SK-N-MC (cell line): ENCODE data around the gene NADSYN1.
"Not testable (repeated sequence)": the region's sequence is repeated elsewhere in the genome, so short reads cannot be mapped to it uniquely, and the experiment has no call there.

Source experiments
- DNase-seq: peaks from one replicate; pipeline ENCODE4 v3.0.0-alpha.2; 2011; ENCODE audit warnings: low read depth, low spot score
- H3K27ac ChIP-seq: fragments of 200-600 bp; sonication (generic); 2 replicates; pipeline ENCODE4 v1.5.1; 2016; ENCODE audit warnings: mixed run types
- H3K36me3 ChIP-seq: fragments of 200-600 bp; sonication (generic); 2 replicates; pipeline ENCODE4 v1.6.1; 2017; ENCODE audit warnings: antibody characterized with exemption, low read length, mixed read lengths; ENCODE audit not compliant: insufficient read depth
- H3K4me3 ChIP-seq: fragments of 200-600 bp; sonication (generic); 2 replicates; pipeline ENCODE4 v1.5.1; 2016
- H3K9ac ChIP-seq: fragments of 200-600 bp; sonication (generic); 2 replicates; pipeline ENCODE4 v1.8.0; 2017; ENCODE audit warnings: mixed run types, mixed read lengths; ENCODE audit not compliant: insufficient read length
- H3K9me3 ChIP-seq: fragments of 200-600 bp; sonication (generic); 2 replicates; pipeline ENCODE4 v1.6.1; 2017; ENCODE audit warnings: low read depth, mild to moderate bottlenecking, antibody characterized with exemption, low read length, moderate library complexity, mixed read lengths
- EZH2 ChIP-seq: fragments of 200-600 bp; sonication (generic); IDR thresholded peaks from one replicate; pipeline ENCODE4 v1.6.1; 2017; ENCODE audit warnings: antibody characterized with exemption
- FOXP2 ChIP-seq: optimal IDR thresholded peaks from 2 replicates; pipeline ENCODE3; 2011; ENCODE audit warnings: mild to moderate bottlenecking, moderate library complexity; ENCODE audit not compliant: insufficient read depth; ENCODE audit errors: extremely low read length, control extremely low read depth
- POLR2AphosphoS5 ChIP-seq: IDR thresholded peaks from 2 replicates; pipeline ENCODE4 v1.6.1; 2012; ENCODE audit warnings: mild to moderate bottlenecking, low read depth, low read length, borderline replicate concordance

NADSYN1 gene

GRCh38 chr11:71538666-71538990 lies 85.6 kb downstream of the NADSYN1 start:
- H3K9ac ChIP-seq = no peak overlapping the region
- no peaks in the 10 kb centered on the region for H3K9me3 ChIP-seq
- H3K36me3 ChIP-seq = no peaks in the 10 kb centered on the region
- H3K27ac ChIP-seq = no peak overlapping the region
- no peak for TF ChIP-seq POLR2AphosphoS5
- no peak for TF ChIP-seq EZH2
- TF ChIP-seq FOXP2 = no peak
- no peak for DNase-seq
- H3K4me3 ChIP-seq = no peak overlapping the region

GRCh38 chr11:71539017-71539416 lies 86.0 kb downstream of the NADSYN1 start:
- Histone ChIP-seq H3K9me3 (no peaks in the 10 kb centered on the region), H3K9ac (no peak overlapping the region), H3K4me3 (no peak overlapping the region), H3K36me3 (no peaks in the 10 kb centered on the region), H3K27ac (no peak overlapping the region)
- no peak for DNase-seq
- no peak for TF ChIP-seq EZH2
- TF ChIP-seq FOXP2 = no peak
- TF ChIP-seq POLR2AphosphoS5 = no peak

- H3K9ac ChIP-seq, H3K36me3 ChIP-seq, H3K9me3 ChIP-seq, H3K27ac ChIP-seq, DNase-seq, H3K4me3 ChIP-seq: not testable (repeated sequence)
Measured at GRCh38 chr11:71539971-71540370, 87.0 kb downstream of the NADSYN1 start.

- H3K4me3 ChIP-seq, H3K9me3 ChIP-seq, H3K27ac ChIP-seq, H3K36me3 ChIP-seq, H3K9ac ChIP-seq, DNase-seq: not testable (repeated sequence)
Measured at GRCh38 chr11:71540521-71541304, 87.7 kb downstream of the NADSYN1 start.

- Histone ChIP-seq H3K4me3 (no peak overlapping the region), H3K9me3 (no peaks in the 10 kb centered on the region), H3K36me3 (no peaks in the 10 kb centered on the region), H3K9ac (no peak overlapping the region), H3K27ac (no peak overlapping the region)
- no peak for DNase-seq
- TF ChIP-seq FOXP2 (no peak), POLR2AphosphoS5 (no peak), EZH2 (no peak)
Measured at GRCh38 chr11:71542382-71542781, 89.4 kb downstream of the NADSYN1 start.

- H3K9ac ChIP-seq = no peak overlapping the region
- TF ChIP-seq EZH2 = no peak
- TF ChIP-seq POLR2AphosphoS5 = no peak
- TF ChIP-seq FOXP2 = no peak
Measured at GRCh38 chr11:71542879-71543777, 90.1 kb downstream of the NADSYN1 start.

GRCh38 chr11:71543866-71544265 lies 90.9 kb downstream of the NADSYN1 start:
- Histone ChIP-seq H3K36me3 (no peaks in the 10 kb centered on the region), H3K4me3 (no peak overlapping the region), H3K27ac (no peak overlapping the region), H3K9me3 (no peaks in the 10 kb centered on the region), H3K9ac (no peak overlapping the region)
- no peak for DNase-seq
- TF ChIP-seq POLR2AphosphoS5 = no peak
- TF ChIP-seq FOXP2 = no peak
- no peak for TF ChIP-seq EZH2

More at GRCh38 chr11:71542879-71543777, 90.1 kb downstream of the NADSYN1 start:
- Histone ChIP-seq H3K4me3 (no peak overlapping the region), H3K36me3 (no peaks in the 10 kb centered on the region), H3K9me3 (no peaks in the 10 kb centered on the region), H3K27ac (no peak overlapping the region)
- no peak for DNase-seq

GRCh38 chr11:71544525-71545214 lies 91.7 kb downstream of the NADSYN1 start:
- TF ChIP-seq FOXP2 = no peak
- TF ChIP-seq EZH2 = no peak
- no peak for TF ChIP-seq POLR2AphosphoS5
- Histone ChIP-seq H3K9ac (no peak overlapping the region), H3K36me3 (no peaks in the 10 kb centered on the region), H3K4me3 (no peak overlapping the region), H3K27ac (no peak overlapping the region), H3K9me3 (no peaks in the 10 kb centered on the region)
- DNase-seq = no peak

GRCh38 chr11:71545405-71545966 lies 92.5 kb downstream of the NADSYN1 start:
- TF ChIP-seq EZH2 (no peak), FOXP2 (no peak), POLR2AphosphoS5 (no peak)
- DNase-seq = no peak
- H3K9me3 ChIP-seq = no peaks in the 10 kb centered on the region
- no peaks in the 10 kb centered on the region for H3K36me3 ChIP-seq
- H3K27ac ChIP-seq = no peak overlapping the region
- H3K4me3 ChIP-seq = no peak overlapping the region
- no peak overlapping the region for H3K9ac ChIP-seq
